Chondrocyte (in vitro differentiated cells): Measurements from ENCODE around the gene IL1RAPL1. TPM values are rescaled to one million over a fixed set of nuclear protein-coding genes. Genes with fewer than 3 reads are reported as not detected.

Experiments
- DNase-seq: peaks from one replicate; pipeline ENCODE4 v3.0.0; 2021; ENCODE audit warnings: mixed read lengths, low spot score
- H3K27ac Mint-ChIP-seq: one replicate; pipeline ENCODE4 v1.8.0; 2021; ENCODE audit warnings: mild to moderate bottlenecking, moderate library complexity, mixed read lengths; ENCODE audit not compliant: unreplicated experiment
- H3K27me3 Mint-ChIP-seq: 2 replicates; pipeline ENCODE4 v1.8.0; 2021; ENCODE audit warnings: low read depth, mixed read lengths
- H3K36me3 Mint-ChIP-seq: 2 replicates; pipeline ENCODE4 v1.8.0; 2021; ENCODE audit warnings: low read depth, mixed read lengths
- H3K4me1 Mint-ChIP-seq: 2 replicates; pipeline ENCODE4 v1.8.0; 2021; ENCODE audit warnings: low read depth, mild to moderate bottlenecking, mixed read lengths
- H3K4me3 Mint-ChIP-seq: one replicate; pipeline ENCODE4 v1.8.0; 2021; ENCODE audit warnings: mild to moderate bottlenecking, moderate library complexity, mixed read lengths; ENCODE audit not compliant: unreplicated experiment
- H3K9me3 Mint-ChIP-seq: 2 replicates; pipeline ENCODE4 v1.8.0; 2021; ENCODE audit warnings: low read depth, mixed read lengths
- CTCF ChIP-seq: fragments of 200-600 bp; sonication (generic); IDR thresholded peaks from 2 replicates; pipeline ENCODE4 v1.5.0; 2021; ENCODE audit warnings: antibody characterized with exemption, mild to moderate bottlenecking, moderate library complexity
- total RNA-seq: library from RNA; stranded (reverse); gene quantifications from 3 replicates; pipeline ENCODE4 v1.2.1, GENCODE V29; 2021

The IL1RAPL1 gene
- total RNA-seq, 1 donor from 2014 or later = not detected

DNA sequence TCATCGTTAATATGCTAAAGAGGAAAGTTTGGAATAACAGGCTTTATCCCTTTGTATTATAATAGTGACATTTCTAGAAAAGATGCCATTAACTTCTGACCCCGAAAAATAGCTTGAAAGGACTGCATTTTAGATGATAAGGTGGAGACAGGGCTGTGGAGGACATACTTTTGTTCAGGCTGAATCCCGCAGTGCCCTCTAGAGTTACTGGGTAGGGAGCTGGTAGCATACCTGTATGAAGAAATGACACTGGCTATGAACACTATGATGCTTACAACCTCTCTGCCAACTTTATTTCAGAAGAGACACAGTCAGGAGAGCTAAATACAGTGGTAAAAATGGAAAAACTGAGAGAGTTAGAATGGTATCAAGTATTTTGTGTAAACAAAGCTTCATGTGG is 8.1 kb downstream of the IL1RAPL1 start:
- DNase-seq = no peak

DNA sequence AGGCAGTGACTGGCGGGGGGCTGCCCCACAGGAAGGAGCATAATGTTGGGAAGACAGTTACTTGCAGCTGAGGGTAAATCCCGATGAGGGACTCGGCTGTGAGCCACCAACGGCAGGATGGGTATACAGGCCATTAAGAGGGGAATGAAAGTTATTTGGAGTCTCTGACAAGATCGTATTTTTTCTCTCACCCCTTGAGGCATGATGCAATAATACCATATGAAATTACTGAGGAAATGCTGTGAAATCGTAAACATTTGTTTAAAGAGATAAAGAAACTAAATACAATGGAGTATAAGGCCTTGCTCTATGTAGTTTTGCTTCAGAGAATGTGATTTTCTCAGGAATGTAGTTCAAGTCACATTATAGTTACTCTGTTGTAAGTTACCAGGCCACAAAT is 12.7 kb downstream of the IL1RAPL1 start:
- DNase-seq = no peak
- Mint-ChIP-seq H3K36me3 (no peaks in the 10 kb centered on the region), H3K4me1 (no peaks in the 10 kb centered on the region), H3K27ac (no peak overlapping the region), H3K4me3 (no peak overlapping the region), H3K9me3 (no peaks in the 10 kb centered on the region), H3K27me3 (no peaks in the 10 kb centered on the region)
- TF ChIP-seq CTCF = no peak

More for the DNA sequence above, 8.1 kb downstream of the IL1RAPL1 start:
- Mint-ChIP-seq H3K27ac (no peak overlapping the region), H3K9me3 (no peaks in the 10 kb centered on the region), H3K27me3 (peaks cover 1% of the 10 kb centered on the region), H3K36me3 (no peaks in the 10 kb centered on the region), H3K4me1 (no peaks in the 10 kb centered on the region), H3K4me3 (no peak overlapping the region)
- no peak for TF ChIP-seq CTCF

- TF ChIP-seq CTCF = no peak
- no peaks in the 10 kb centered on the region for H3K9me3 Mint-ChIP-seq
Observed at GRCh38 chrX:28609003-28609402, 21.8 kb downstream of the IL1RAPL1 start.

GRCh38 chrX:28609917-28610613 is 22.8 kb downstream of the IL1RAPL1 start:
- no peak overlapping the region for H3K27ac Mint-ChIP-seq
- TF ChIP-seq CTCF = no peak
- H3K36me3 Mint-ChIP-seq = no peaks in the 10 kb centered on the region
- DNase-seq = no peak
- no peaks in the 10 kb centered on the region for H3K9me3 Mint-ChIP-seq
- H3K4me3 Mint-ChIP-seq = no peak overlapping the region
- H3K4me1 Mint-ChIP-seq = no peaks in the 10 kb centered on the region
- H3K27me3 Mint-ChIP-seq = no peaks in the 10 kb centered on the region

More at GRCh38 chrX:28609003-28609402, 21.8 kb downstream of the IL1RAPL1 start:
- DNase-seq = no peak
- H3K36me3 Mint-ChIP-seq = no peaks in the 10 kb centered on the region
- H3K27ac Mint-ChIP-seq = no peak overlapping the region
- H3K4me3 Mint-ChIP-seq = no peak overlapping the region
- no peaks in the 10 kb centered on the region for H3K27me3 Mint-ChIP-seq
- H3K4me1 Mint-ChIP-seq = no peaks in the 10 kb centered on the region

GRCh38 chrX:28610746-28611145 is 23.5 kb downstream of the IL1RAPL1 start:
- no peak for TF ChIP-seq CTCF
- H3K27ac Mint-ChIP-seq = no peak overlapping the region
- H3K9me3 Mint-ChIP-seq = no peaks in the 10 kb centered on the region
- DNase-seq = no peak
- H3K36me3 Mint-ChIP-seq = no peaks in the 10 kb centered on the region
- no peak overlapping the region for H3K4me3 Mint-ChIP-seq
- H3K27me3 Mint-ChIP-seq = no peaks in the 10 kb centered on the region
- no peaks in the 10 kb centered on the region for H3K4me1 Mint-ChIP-seq
